Fibroblast of the aortic adventitia (primary cell): ENCODE results near the gene RING1. TPM values are rescaled to one million over a fixed set of nuclear protein-coding genes. Genes with fewer than 3 reads are reported as not detected.

Experiments
- DNase-seq: peaks from one replicate; pipeline ENCODE4 v3.0.0-alpha.2; 2010; ENCODE audit warnings: low read depth
- H3K4me3 ChIP-seq: 2 replicates; pipeline ENCODE4 v1.5.1; 2011; ENCODE audit warnings: low read depth, mild to moderate bottlenecking, control low read depth, low read length, moderate library complexity
- total RNA-seq: library from RNA; depleted of rRNA; stranded (reverse); fragments of >200 nt; gene quantifications from 2 replicates; pipeline ENCODE4 v1.2.3, GENCODE V29; 2012; ENCODE audit warnings: low replicate concordance
- TF ChIP-seq, protein P1 (sequence below): IDR thresholded peaks from 2 replicates; pipeline ENCODE4 v1.5.1; 2011; ENCODE audit warnings: mild to moderate bottlenecking, low read length, control low read depth, inconsistent platforms; ENCODE audit not compliant: insufficient read depth

RING1 gene
- total RNA-seq, 1 donor: 28.9 TPM

DNA sequence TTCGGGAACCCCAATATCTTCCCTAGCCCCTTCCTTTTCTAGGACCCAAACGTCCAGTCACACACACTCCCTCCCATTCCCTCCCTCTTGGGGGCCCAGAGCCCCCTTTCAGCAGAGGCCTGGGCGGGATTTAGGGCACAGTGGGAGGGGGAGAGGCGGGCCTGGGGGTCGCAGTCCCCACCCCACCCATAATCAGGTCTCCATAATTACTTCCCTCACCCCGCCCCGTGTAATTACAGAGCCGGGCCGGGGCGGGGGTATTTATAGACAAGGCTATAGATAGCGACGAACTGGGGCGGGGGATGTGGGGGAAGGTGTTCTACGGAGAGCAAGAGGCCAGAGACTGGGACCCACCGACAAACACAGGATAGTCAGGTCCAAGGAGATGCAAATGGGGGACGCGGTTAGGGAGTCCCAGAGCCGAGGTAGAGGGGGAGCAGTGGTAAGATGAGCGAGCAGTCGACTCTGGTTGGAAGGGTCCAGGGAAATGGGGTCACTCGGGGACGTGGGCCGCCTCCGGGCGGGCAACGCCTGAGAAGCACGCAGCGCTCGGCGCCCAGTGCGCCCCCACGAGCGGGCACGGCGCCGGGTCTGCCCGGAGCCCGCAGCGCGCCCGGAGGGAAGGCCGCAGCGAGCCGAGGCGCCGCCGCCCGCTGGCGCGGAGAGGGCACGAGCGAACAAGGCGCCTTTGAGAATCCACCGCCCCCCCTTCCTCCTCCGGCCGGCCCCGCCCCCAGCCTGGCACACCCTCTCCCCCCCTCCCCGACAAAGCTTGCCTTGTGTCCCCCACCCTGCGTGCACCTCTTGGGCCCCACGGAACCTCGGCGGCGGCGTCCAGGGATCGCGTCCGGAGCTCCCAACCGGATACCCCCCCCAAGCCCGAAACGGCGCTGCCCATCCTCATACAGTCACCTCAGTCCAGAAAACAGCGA, 15.4 kb upstream of the RING1 start:
- peak overlapping the region; percentile 46 for H3K4me3 ChIP-seq
- TF ChIP-seq, protein P1, sequence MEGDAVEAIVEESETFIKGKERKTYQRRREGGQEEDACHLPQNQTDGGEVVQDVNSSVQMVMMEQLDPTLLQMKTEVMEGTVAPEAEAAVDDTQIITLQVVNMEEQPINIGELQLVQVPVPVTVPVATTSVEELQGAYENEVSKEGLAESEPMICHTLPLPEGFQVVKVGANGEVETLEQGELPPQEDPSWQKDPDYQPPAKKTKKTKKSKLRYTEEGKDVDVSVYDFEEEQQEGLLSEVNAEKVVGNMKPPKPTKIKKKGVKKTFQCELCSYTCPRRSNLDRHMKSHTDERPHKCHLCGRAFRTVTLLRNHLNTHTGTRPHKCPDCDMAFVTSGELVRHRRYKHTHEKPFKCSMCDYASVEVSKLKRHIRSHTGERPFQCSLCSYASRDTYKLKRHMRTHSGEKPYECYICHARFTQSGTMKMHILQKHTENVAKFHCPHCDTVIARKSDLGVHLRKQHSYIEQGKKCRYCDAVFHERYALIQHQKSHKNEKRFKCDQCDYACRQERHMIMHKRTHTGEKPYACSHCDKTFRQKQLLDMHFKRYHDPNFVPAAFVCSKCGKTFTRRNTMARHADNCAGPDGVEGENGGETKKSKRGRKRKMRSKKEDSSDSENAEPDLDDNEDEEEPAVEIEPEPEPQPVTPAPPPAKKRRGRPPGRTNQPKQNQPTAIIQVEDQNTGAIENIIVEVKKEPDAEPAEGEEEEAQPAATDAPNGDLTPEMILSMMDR: no peak
- no peak for DNase-seq

DNA sequence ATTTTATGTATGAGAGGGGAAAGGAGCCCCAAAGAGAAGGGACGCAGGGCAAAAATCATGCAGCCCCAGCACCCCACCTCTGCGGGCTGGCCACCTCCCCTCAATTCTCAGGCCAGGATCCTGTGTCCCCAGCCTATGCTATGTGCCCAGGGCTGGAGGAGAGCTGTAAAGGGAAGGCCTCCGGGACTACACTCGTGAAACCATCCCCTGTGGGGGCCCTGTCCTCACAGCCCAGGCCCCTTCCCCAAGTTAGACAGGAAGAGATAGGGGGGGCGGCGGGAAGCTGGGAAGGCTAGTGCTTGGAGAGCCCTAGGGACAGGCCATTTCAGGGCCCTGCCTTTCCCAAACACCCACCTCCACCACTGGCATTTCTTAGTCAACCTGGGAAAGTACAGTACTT, 14.7 kb upstream of the RING1 start:
- TF ChIP-seq, protein P1: no peak
- no peak overlapping the region for H3K4me3 ChIP-seq
- DNase-seq: no peak

DNA sequence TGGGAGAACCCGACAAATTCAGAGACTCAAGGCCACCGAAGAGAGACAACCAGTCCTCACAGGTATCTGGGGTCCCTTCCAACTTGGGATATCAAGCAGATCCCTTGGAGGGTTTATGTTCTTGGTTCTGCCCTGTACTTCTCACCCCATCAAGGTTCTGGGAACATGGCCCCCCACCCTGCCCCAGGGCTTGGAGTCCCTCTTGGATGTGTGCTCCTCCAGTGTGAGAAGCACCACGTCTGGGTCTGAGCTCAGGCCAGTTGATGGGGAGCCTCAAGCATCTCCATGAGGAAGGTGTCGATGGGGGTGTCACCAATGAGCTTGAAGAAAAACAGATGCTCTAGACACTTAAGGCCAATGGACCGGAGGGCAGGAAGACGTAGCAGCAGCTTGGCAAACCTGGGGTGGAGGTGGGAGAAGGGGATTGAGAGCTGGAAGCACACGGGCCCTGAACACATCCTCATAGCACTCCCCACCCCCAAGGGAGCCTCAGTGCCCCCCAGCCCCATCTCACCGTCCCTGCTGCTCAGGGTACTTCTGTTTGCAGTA, 13.8 kb upstream of the RING1 start:
- H3K4me3 ChIP-seq: no peak overlapping the region
- TF ChIP-seq, protein P1: no peak
- no peak for DNase-seq

DNA sequence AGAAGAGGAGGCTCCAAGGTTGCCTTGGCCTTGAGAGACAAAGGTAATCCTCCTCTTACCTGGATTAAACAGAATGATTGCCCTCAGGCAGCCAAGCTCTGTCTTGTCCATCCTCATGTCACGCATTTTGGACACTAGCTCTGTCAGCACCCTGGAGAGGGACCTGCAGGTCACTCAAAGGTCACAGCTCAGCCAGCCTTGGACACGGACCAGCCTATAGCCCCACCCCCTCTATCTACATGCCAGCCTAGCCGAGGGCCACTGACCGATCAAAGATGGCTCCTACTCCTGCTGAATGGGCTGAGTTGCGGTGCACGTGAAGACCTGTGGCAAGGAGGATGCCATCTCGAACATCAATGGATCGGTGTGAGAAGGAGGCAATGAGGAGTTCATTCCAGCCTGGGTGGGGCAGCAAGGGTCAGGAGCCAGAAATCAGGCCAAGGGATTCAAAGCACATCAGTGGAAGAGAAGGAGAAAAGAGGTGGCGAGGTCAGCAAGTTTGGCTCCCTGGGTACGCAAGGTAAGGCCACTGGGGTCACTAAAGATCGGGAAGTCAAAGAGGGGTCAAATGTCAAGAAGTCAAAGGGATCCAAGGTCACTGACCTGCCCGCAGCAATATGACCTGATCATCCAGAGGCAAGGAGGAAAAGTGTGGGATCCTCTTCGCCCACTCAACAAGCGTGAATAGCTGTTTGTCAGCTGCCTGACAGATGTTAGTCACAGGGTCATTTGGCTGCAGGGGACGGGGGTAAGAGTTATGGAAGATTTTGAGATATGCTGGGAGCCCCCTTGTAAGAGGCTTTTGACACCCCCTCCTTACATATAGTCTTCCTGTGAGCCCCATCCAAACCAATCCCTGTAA, 12.8 kb upstream of the RING1 start:
- H3K4me3 ChIP-seq: no peak overlapping the region
- TF ChIP-seq, protein P1: no peak
- DNase-seq: no peak

DNA sequence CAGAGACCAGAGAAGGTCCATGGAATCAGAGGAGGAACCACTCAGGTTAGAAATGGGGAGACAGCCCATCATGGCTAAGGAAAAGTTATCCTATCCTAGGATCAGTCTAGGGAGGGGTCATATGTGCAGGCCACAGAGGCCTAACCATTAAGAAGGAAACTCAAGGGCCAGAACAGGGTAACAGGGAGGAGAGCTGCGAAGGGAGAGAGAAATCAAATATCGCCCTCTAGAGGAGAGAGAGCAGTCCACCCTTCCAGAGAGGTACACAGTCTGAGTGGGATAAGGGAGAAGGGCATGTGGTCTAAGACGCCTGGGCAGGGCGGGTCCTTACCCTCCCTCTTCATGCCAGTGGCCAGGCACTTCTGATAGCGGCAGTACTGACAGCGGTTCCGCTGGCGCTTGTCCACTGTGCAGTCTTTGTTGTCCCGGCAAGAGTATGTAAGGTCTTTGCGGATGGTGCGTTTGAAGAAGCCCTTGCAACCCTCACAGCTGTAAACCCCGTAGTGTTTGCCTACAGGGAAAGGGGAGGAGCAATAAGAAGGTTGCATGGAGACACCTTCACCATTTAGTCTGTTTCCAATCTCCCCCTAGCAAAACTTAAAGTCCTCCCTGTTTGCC, 10.8 kb upstream of the RING1 start:
- DNase-seq: peak; percentile 74
- H3K4me3 ChIP-seq: peak overlapping the region; percentile 15
- TF ChIP-seq, protein P1: peak; percentile 82

DNA sequence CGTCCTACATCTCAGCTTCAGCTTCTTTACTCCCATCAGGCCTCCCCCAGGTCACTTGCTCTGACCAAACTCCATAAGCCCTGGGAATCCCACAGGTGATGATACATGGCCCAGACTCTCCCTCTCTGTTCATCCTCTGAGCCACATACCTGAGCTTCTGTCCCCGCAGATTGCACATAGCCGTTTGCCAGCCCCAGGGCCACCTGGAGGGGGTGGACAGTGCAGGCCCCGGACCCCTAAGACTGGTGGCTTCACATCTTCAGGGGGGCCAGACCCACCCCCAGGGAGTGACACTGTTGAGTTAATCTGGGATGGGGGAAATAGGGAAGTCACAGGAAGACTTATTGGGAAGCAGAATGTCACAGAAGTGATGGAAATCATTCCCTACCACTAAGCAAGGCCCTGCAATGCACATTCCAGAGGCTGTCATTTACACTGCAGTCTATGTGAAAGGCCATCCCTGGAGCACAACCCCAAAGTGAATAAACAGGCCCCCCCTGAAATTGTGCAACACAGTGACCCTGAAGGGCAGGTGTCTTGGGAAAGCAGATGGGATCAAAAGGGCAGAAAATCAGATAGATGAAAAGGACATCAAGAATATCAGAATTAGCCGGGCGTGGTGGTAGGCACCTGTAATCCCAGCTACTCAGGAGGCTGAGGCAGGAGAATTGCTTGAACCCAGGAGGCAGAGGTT, 10.0 kb upstream of the RING1 start:
- DNase-seq: no peak
- peak overlapping the region; percentile 22 for H3K4me3 ChIP-seq
- TF ChIP-seq, protein P1: no peak
